K562 (cell line): Measurements from ENCODE around the gene COX6B1. TPM values are rescaled to one million over a fixed set of nuclear protein-coding genes. Genes with fewer than 3 reads are reported as not detected.

Experiments
- ADNP ChIP-seq: fragments of 200-800 bp; sonication (Bioruptor generic); IDR thresholded peaks from 2 replicates; pipeline ENCODE4 v1.6.1; 2016; ENCODE audit warnings: missing genetic modification characterization, missing compliant biosample characterization
- HDAC6 ChIP-seq: IDR thresholded peaks from 2 replicates; pipeline ENCODE4 v1.6.1; 2012; ENCODE audit warnings: low read depth, mild to moderate bottlenecking, control low read depth, inconsistent platforms, low read length, moderate library complexity
- HMG20B ChIP-seq: fragments of 250-450 bp; sonication (Bioruptor Pico); IDR thresholded peaks from 2 replicates; pipeline ENCODE4 v1.5.0; 2021; ENCODE audit warnings: mild to moderate bottlenecking
- NCOA1 ChIP-seq: fragments of 450-650 bp; IDR thresholded peaks from 2 replicates; pipeline ENCODE4 v1.6.1; 2016; ENCODE audit warnings: low read depth
- NRF1 ChIP-seq, 2 experiments: fragments of 450-650 bp; IDR thresholded peaks in 1 of 2; conservative IDR thresholded peaks in 1 of 2; 2 replicates each; pipeline ENCODE4 v1.6.1; 2014; ENCODE audit warnings: mild to moderate bottlenecking in 2 of 2
- PPARD ChIP-seq: fragments of 250-450 bp; sonication (Bioruptor Pico); IDR thresholded peaks from 2 replicates; pipeline ENCODE4 v1.8.0; 2022; ENCODE audit warnings: inconsistent platforms, mild to moderate bottlenecking, moderate library complexity
- SAFB2 ChIP-seq: fragments of 200-400 bp; formaldehyde crosslinking; IDR thresholded peaks from 2 replicates; pipeline ENCODE4 v1.6.1; 2018; ENCODE audit warnings: borderline replicate concordance, low read length, low read depth, moderate library complexity; ENCODE audit not compliant: severe bottlenecking
- SNIP1 ChIP-seq: fragments of 450-650 bp; IDR thresholded peaks from 2 replicates; pipeline ENCODE4 v1.7.1; 2017; ENCODE audit warnings: low read depth, mild to moderate bottlenecking
- ZBTB7A ChIP-seq: IDR thresholded peaks from 2 replicates; pipeline ENCODE4 v1.6.1; 2011; ENCODE audit warnings: low read depth, mild to moderate bottlenecking, low read length, moderate library complexity, borderline replicate concordance; ENCODE audit not compliant: control insufficient read depth
- ZNF212 ChIP-seq: fragments of 450-650 bp; formaldehyde crosslinking; IDR thresholded peaks from 2 replicates; pipeline ENCODE4 v1.4.0; 2020; ENCODE audit warnings: mild to moderate bottlenecking
- ZNF354B ChIP-seq: fragments of 250-450 bp; sonication (Bioruptor Pico); IDR thresholded peaks from 2 replicates; pipeline ENCODE4 v1.4.0; 2020
- ZNF584 ChIP-seq: fragments of 200-800 bp; sonication (Bioruptor generic); IDR thresholded peaks from 2 replicates; pipeline ENCODE4 v1.6.1; 2016; ENCODE audit warnings: low read depth, mild to moderate bottlenecking, missing genetic modification characterization, missing compliant biosample characterization
- polyA plus RNA-seq, 8 experiments: library from polyadenylated mRNA; depleted of rRNA in 4 of 8; stranded (reverse) in 5 of 8; unstranded in 3 of 8; fragments of >200 nt; fragmentation: Nextera tagmentation in 2 of 8; fragmentation: Illumina TruSeq in 1 of 8; extraction: Ambion mirVana in 2 of 8; extraction: Trizol in 1 of 8; gene quantifications; 2 replicates each; pipeline versions ENCODE4 v1.2.1 to v1.2.3, GENCODE V29; 2011 to 2014; ENCODE audit warnings: inconsistent platforms in 1 of 8, missing spikeins in 1 of 8
- total RNA-seq, 7 experiments: library from RNA; depleted of rRNA in 6 of 7; stranded (reverse); fragments of >200 nt in 6 of 7; fragmentation: Illumina TruSeq in 2 of 7; extraction: Trizol in 2 of 7; gene quantifications; 2 replicates each; pipeline versions ENCODE4 v1.2.1 to v1.2.3, GENCODE V29; 2011 to 2021; ENCODE audit warnings: low replicate concordance in 1 of 7
- TF ChIP-seq, protein P1 (sequence below): conservative IDR thresholded peaks from 2 replicates; pipeline ENCODE4 v1.6.1; 2011; ENCODE audit warnings: low read depth, mild to moderate bottlenecking, low read length; ENCODE audit not compliant: control insufficient read depth
- TF ChIP-seq, protein P2 (sequence below): fragments of 250-450 bp; sonication (Bioruptor Pico); IDR thresholded peaks from 2 replicates; pipeline ENCODE4 v1.8.0; 2022; ENCODE audit warnings: inconsistent platforms
- TF ChIP-seq, protein P3 (sequence below), 2 experiments: fragments of 450-650 bp in 1 of 2; sonication (generic) in 1 of 2; formaldehyde crosslinking in 1 of 2; IDR thresholded peaks; 2 replicates each; pipeline versions ENCODE4 v1.7.1 to v1.9.0; 2016 to 2022; ENCODE audit warnings: inconsistent platforms in 1 of 2, mild to moderate bottlenecking in 1 of 2, missing genetic modification reagents in 1 of 2

The COX6B1 gene
- total and polyA plus RNA-seq, 9 of the 15 experiments (the other 6 are each of a cell fraction or from before 2014, with no cell fraction given) = 777 to 2,393 (median 1,219) TPM

DNA sequence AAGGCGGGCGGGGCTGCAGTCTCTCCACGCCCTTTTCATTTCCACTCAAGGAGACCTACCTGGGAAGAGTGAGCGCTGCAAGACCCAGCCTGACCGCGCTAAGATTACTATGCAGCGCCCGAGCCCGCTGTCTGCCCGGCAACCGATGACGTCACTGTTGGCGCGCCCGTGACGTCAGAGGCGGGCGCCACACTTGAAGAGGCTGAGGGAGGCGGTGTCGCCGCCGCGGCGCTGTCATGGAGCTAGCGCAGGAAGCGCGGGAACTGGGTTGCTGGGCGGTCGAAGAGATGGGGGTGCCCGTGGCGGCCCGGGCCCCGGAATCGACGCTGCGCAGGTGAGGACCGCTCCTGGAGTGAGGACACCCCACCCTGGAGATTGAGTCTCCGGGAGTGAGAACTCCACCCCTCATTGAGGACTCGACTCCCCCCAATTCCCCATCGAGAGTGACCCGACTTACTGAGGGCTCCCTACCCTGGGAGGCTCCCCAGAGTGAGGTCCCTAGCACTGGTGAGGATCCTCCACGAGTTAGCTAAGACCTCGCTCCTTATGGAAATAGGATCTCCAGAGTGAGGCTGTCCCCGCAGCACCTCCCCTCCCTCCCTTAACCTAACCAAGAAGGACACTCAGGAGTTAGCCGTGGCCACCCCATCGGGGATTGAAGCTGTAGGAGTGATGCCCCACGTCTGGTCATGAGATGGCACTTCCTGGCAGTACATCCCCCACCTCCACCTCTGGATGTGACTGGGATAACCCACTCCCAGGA is 35.4 kb upstream of the COX6B1 start, which contains the start of gene HAUS5 (continued):
- TF ChIP-seq, protein P1, sequence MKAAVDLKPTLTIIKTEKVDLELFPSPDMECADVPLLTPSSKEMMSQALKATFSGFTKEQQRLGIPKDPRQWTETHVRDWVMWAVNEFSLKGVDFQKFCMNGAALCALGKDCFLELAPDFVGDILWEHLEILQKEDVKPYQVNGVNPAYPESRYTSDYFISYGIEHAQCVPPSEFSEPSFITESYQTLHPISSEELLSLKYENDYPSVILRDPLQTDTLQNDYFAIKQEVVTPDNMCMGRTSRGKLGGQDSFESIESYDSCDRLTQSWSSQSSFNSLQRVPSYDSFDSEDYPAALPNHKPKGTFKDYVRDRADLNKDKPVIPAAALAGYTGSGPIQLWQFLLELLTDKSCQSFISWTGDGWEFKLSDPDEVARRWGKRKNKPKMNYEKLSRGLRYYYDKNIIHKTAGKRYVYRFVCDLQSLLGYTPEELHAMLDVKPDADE = 0 out of 2 replicates have a peak, but pooled peaks have one; percentile 34
- TF ChIP-seq SNIP1 (no peak), HDAC6 (no peak), HMG20B (CRISPR knock-in tag) (no peak), PPARD (CRISPR knock-in tag) (no peak), NRF1 (conservative IDR thresholded peaks at IDR 0.05 in 1 of 2, IDR thresholded peaks at IDR 0.05 in 1 of 2) (peak; percentile 73 to 80), NCOA1 (no peak), ZNF584 (no peak), ZNF354B (CRISPR knock-in tag) (no peak), ADNP (tag) (no peak), SAFB2 (no peak), ZNF212 (CRISPR knock-in tag) (peak; percentile 79; the same call in 1 of the 2 replicates), ZBTB7A (no peak)
- TF ChIP-seq, protein P2, sequence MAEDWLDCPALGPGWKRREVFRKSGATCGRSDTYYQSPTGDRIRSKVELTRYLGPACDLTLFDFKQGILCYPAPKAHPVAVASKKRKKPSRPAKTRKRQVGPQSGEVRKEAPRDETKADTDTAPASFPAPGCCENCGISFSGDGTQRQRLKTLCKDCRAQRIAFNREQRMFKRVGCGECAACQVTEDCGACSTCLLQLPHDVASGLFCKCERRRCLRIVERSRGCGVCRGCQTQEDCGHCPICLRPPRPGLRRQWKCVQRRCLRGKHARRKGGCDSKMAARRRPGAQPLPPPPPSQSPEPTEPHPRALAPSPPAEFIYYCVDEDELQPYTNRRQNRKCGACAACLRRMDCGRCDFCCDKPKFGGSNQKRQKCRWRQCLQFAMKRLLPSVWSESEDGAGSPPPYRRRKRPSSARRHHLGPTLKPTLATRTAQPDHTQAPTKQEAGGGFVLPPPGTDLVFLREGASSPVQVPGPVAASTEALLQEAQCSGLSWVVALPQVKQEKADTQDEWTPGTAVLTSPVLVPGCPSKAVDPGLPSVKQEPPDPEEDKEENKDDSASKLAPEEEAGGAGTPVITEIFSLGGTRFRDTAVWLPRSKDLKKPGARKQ = no peak
- TF ChIP-seq, protein P3, sequence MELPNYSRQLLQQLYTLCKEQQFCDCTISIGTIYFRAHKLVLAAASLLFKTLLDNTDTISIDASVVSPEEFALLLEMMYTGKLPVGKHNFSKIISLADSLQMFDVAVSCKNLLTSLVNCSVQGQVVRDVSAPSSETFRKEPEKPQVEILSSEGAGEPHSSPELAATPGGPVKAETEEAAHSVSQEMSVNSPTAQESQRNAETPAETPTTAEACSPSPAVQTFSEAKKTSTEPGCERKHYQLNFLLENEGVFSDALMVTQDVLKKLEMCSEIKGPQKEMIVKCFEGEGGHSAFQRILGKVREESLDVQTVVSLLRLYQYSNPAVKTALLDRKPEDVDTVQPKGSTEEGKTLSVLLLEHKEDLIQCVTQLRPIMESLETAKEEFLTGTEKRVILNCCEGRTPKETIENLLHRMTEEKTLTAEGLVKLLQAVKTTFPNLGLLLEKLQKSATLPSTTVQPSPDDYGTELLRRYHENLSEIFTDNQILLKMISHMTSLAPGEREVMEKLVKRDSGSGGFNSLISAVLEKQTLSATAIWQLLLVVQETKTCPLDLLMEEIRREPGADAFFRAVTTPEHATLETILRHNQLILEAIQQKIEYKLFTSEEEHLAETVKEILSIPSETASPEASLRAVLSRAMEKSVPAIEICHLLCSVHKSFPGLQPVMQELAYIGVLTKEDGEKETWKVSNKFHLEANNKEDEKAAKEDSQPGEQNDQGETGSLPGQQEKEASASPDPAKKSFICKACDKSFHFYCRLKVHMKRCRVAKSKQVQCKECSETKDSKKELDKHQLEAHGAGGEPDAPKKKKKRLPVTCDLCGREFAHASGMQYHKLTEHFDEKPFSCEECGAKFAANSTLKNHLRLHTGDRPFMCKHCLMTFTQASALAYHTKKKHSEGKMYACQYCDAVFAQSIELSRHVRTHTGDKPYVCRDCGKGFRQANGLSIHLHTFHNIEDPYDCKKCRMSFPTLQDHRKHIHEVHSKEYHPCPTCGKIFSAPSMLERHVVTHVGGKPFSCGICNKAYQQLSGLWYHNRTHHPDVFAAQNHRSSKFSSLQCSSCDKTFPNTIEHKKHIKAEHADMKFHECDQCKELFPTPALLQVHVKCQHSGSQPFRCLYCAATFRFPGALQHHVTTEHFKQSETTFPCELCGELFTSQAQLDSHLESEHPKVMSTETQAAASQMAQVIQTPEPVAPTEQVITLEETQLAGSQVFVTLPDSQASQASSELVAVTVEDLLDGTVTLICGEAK (IDR thresholded peaks at IDR 0.05) = no peak
- TF ChIP-seq, protein P3 (CRISPR knock-in tag; IDR thresholded peaks at IDR 0.05) = no peak
